GM18868 (cell line): ENCODE measurements around the gene TPP2.

ENCODE experiments used
- ATAC-seq: cut with Tn5 transposase; IDR thresholded peaks from one replicate; pipeline ENCODE4 v1.9.1; 2021; ENCODE audit warnings: mild to moderate bottlenecking, moderate library complexity; ENCODE audit not compliant: unreplicated experiment

TPP2 gene

DNA sequence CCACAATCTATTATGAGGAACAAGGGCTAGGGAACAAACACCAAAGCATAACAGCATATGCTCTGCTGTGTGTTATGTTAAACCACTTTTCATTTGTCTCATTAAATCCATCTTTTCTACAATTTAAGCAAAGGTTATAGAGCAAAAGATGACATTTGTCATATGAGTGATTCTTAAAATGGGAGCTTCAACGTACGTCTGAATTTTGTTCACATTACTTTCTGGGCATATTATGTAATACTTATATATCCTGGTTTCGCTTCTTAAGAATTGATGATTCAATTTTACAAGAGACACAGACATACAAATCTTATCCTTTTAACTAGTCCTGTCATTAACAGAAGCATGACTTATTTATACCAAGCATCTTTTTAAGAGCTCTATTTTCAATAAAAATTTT is 3.3 kb upstream of the TPP2 start:
- no peak for ATAC-seq

DNA sequence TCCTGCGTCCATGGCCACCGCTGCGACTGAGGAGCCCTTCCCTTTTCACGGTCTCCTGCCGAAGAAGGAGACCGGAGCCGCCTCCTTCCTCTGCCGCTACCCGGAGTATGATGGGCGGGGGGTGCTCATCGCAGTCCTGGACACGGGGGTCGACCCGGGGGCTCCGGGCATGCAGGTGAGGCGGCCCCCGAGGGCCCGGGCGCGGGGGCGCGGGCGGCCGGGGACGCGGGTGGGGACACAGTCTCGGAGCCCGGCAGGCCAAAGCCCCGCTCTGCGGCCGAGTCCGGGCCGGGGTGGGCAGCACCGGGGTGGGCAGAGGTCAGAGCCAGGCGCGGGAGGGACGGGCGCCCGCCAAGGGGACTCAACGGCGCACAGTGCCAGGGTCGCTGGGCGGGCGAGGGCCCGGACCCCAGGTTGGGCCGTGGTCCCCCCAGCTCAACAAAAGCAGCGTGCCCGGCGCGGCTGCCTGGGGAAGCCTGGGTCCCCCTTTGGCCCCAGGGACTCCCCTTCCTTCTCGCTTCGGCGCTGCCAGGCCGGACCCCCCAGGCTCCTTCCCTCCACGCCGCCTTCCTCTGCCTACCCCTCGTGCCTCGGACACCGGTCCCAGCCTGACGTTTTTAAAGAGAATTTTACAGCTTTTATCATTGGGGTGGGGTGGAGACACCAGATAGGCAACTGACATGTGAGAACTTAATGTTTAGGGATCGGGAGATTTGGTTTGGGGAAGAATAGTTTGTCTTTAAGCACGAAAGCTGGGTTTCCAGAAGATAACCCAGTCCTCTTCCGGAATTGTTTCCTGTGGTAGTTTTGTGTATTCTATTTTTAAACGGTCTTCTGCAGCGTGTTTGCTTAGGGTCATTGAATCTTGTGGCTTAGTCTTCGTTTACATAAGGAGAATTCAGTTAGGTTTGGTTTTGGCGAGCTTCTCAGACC is 509 bp downstream of the TPP2 start:
- peak; percentile 20 for ATAC-seq

DNA sequence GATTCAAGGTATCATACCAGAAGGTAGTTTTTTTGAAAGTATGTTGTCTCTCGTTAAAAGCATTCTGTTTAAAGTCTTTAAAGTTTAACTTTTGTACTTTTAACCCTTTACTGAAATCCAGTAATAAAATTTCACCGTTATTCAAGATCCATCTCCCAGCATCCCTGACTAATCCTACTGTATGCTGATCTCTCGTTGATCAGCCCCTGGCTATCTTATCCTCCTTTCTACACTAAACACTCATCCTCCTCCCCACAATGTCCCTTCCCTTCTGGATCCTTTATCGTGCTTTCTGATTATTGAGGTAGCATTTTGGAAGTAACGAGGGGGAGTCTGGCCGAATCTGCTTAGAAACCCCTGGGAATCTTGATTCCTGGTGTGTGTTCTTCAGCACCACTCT is 1.3 kb downstream of the TPP2 start:
- no peak for ATAC-seq

DNA sequence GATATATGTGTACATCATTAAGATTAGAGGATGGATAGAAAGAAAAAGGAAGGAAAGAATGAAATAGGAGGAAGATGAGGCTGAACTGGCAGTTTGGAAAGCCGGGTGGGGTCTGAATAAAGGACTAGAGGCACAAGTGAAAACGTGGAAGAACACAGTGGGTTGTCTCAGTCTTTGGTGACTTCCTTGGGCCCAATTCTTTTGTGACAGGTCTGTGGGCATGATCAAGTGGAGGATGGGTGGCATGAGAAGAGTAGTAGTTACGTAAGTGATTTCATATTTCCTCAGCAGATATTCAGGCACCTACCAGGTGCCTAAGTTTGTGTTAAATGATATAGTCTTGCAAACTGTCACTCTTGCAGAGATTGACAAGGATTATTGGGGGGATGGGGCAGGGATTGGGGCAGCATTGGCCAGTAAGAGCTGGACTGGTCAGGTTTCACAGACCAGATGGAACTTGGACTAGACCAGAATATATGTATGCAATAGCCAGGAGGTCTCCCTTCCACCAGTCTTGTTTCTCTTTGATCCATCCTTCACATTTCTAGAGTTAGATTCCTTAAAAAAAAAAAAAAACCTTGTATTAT is 2.7 kb downstream of the TPP2 start:
- ATAC-seq = no peak

DNA sequence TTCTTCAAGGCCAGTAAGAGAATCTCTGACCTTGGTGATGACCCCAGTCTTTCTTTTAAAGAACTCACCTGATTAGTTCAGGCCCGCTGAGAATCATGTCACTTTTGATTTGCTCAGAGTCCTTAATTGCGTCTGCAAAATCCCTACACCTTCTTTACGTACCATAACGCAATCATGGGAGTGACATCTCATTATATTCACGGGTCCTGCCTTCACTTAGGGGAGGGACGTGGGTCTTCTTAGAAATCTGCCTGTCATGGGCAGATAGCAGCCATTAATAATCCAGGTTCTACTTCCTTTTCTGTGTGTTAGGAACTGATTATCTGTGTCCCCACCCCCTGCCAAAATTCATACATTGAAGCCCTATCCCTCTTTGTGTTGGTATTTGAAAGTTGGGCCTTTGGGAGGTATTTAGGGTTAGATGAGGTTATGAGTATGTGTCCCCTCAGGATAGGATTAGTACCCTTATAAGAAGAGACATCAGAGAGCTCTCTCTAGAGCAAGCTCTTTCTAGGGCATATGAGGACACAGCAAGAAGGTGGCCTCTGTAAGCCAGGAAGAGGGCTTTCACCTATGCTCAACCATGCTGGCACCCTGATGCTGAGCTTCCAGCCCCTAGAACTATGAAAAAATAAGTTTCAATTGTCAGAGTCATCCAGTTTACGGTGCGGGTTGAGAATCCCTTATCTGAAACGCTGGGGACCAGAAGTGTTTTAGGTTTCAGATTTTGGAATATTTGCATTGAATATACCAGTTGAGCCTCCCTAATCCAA is 9.9 kb downstream of the TPP2 start:
- ATAC-seq = no peak

DNA sequence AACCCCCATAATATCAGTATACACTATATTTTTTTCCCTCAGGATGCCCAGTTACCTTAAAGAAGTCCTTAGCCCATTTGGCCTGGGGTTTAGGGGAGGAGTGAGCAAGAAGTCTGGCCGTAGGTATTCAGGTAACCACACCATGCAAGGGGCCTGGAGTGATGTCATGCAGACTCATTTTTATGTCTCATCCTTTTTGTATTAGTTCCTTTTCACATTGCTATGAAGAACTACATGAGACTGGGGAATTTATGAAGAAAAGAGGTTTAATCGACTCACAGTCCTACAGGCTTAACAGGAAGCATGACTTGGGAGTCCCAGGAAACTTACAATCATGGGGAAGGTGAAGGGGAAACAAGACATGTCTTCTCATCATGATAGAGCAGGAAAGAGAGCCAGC is 12.2 kb downstream of the TPP2 start:
- no peak for ATAC-seq

DNA sequence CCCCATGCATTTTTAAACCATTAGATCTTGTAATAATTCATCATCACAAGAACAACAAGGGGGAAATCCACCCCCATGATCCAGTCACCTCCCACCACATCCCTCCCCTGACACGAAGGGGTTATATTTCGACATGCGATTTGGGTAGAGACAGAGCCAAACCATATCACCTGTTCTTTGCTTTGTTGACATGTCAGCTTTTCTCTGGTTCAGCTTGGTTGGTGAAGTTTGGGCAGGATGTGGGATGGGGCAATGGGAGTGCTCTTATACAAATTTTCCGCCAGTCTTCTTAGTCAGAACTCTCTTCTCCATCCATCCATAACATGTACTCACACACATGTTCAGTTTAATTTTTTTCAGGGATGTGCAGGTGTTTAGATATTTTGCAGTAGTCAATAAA is 12.9 kb downstream of the TPP2 start:
- ATAC-seq = no peak

DNA sequence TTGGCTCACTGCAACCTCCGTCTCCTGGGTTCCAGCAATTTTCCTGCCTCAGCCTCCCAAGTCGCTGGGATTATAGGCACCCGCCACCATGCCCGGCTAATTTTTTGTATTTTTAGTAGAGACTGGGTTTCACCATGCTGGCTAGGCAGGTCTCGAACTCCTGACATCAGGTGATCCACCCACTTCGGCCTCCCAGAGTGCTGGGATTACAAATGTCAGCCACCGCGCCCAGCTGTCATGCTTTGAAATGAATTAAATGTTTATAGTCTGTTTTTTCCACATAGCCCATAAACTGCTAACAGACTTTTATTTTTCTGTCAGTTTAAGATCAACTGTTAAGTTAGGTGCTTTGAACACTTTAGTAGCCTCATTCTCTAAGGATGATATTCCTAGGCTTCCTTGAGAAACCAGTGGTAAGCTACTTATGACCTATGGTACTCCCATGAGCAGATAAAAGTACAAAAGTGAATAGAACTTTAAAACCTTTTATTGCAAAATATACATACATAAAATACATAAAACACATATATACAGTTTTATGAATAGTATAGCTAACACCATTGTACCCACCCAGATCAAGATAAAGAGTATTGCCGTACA is 13.6 kb downstream of the TPP2 start:
- no peak for ATAC-seq

DNA sequence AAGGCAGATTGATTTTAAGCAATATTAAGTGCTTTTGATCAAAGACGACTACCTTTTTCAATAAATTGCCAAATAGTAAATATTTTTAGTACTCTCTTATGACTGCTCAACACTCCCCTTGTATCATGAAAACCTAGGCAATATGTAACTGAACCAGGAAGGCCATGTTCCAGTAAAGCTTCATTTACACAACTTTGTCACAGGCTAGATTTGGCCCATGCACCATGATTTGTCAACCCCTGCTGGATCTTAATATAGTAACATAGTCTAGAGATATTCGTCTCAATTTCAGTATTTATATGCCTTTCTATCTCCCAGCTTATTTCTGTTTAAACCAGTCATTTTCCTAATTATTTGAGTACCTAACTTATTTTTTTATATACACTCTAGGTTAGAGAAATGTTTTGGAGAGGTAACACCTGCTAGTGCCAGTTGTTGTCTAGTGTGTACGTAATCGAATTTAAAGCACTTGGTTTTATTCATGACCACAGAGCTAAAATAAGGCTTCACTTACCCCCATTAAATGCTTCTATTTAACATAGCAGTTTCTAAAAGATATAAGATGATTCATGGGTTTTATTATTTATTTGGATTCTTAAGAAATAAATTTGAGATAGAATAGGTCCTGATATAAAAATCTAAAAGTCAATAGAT is 21.0 kb downstream of the TPP2 start:
- ATAC-seq = no peak

DNA sequence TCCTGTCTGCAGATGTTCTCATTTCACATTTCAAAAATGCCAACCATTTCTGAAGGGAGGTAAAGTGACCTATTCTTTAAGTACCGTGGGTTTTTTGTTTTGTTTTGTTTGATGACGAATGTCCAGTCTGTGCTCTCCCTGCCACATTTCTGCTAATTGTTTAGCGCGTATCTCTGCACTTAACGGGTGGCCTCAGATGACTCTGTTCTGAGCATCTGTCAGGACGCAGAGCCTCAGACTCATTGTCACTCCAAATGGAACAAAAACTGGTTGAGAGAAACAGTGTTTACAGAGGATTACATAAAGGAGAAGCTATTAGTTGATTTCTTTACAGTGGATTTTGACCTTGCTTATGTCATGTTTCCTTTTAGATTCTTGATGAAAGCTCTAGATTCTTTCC is 23.7 kb downstream of the TPP2 start:
- ATAC-seq = no peak

DNA sequence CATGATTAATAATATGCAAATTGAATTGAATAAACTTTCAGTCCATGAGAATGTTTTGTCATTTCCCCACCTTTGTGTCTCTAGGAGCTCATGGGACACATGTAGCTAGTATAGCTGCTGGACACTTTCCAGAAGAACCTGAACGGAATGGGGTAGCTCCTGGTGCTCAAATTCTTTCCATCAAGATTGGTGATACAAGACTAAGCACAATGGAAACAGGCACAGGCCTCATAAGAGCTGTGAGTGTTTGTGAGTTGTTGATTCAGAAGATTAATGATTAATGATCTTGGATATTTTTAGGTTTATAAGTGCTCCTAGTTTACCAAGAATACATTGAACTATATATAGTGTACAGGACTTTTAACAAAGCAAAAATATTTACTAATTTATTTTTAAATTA is 30.1 kb downstream of the TPP2 start:
- ATAC-seq = no peak

DNA sequence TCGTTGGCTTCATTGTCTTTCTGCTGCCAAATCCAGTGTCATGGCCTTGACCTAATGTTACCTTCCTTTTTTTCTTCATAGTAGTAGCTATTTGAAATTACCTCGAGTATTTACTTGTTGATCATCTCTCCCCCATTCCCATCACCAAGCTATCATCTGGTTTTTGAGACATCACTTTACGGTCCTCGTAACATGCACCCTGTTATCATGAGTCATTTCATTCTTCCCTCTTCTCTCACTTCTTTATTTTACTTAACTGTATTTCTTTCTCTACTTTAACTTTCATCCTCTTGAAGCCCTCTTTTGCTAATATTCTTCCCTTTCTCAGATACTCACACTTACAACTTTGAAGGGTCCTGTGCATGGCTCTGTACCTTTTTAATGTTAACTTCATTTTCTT is 31.8 kb downstream of the TPP2 start:
- peak; percentile 60 for ATAC-seq

DNA sequence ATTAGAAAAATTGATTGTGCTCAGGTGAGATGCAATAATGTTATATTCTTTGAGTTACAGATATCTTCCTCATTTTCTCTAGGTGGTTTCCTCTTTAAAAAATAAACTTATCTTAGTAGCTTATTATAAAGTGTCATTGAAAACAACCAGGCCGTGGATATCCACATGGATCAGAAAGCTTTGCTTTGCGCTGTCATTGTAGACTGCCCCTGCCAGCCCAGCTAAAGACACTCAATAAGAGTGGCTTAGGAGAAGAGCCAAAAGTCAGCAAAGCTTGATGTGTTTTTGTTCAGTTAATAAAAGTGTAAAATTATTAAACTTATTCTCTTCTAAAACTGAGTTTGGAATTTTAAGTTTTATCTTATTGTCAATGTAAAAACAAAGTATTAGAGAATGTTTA is 34.4 kb downstream of the TPP2 start:
- no peak for ATAC-seq

DNA sequence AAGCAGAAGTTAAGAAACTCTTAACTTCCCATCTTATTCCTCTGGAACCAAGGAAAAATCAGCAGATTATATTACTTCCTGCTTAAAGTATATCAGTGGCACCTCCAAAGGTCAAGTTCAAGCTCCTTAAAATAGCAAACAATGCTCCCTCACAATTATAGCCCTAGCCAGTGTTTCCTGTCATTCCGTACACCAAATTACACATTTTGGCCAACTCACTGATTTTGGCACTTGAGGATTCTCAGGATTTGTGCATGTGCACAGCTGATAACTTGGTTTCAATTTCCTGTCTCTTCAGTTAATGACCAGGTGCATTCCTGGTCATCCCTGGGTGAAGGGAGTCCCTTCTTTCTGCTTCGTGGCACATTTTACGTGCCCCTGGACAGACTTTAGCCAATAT is 42.0 kb downstream of the TPP2 start:
- ATAC-seq = no peak

DNA sequence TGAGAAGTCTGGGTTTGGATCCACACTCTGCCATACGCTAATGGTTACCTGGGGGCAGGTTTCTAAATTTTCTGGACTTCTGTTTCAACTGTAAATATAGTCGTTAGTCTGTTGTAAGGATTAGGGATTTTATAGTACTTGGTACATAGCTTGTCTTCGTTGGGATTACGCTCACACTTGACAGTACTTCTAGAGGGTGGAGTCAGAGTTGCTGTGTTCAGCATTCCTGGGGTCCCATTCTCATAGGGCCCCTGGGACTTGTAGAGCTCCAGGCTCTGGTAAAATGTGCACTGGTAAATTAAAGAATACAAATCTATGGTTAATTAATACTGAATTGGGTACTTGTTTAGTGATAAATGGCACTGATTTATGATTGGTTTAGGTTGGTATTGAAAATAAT is 45.2 kb downstream of the TPP2 start:
- no peak for ATAC-seq

DNA sequence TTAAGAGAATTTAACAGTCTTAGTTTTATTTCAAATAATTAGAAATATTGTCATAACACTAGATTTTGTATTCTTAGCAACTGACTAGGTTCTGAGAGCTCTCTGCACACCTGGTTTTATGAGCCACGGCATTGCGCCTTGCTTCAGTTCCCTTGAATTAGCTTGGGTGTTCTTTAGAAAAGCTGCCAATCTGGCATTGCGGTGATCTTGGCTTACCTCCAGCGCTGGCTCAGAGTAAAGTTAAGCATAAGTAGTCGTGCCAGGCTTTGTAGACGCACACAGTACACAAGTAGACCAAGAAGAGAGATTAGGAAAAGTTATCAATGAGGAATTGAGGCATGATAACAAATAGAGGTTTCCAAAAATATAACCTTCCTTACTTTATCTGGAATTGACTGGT is 45.7 kb downstream of the TPP2 start:
- no peak for ATAC-seq

DNA sequence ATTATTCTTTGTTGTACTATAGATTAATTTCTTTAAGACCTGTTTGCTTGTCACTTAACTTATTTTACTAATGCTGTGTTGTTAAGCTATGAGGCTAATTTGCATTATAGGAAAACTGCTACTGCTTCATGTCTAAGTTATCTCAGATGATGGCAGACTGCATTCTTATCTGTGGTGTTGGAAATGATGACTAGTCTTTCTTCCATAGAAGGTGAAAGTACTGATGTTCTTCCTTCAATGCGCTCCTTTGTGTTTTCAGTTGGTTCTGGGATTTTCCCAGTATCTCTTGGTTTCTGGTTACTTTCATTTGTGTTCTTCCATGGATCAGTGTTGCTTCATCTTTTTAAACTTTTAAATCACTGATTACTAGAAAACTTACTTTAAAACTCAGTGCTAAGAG is 46.9 kb downstream of the TPP2 start:
- no peak for ATAC-seq

DNA sequence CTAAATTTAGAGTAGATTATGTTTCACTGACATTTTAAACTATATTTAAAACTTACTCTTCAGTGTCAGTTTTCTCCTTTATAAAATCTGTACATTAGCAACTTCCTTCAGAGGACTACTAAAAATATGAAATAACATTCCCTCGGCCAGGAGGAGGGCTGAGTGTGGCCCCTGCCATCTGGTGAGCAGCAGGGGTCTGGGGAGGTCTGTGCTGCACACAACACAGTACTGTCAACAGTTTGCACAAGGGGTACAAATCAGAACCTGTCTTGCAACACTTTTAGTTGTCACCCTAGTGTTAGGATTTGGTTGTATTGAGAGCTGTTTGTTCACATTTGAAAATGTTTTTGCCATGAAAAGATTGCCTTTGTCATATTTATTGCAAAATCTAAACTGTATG is 48.9 kb downstream of the TPP2 start:
- ATAC-seq = no peak

DNA sequence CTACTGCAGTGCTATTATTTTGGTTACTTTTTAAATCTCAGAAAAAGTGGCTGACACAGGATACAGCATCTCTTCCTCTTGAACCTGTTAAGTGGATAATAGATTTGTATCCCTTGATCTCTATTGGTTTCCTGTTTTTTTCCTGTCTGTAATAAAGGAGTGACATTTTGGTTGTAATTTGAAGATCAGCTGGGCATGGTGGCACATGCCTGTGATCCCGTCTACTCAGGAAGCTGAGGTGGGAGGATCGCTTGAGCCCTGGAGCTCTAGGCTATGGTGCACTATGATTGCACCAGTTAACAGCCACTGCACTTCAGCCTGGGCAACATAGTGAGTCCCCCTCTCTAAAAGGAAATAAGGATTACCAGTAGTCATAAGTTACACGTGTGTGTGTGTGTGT is 51.3 kb downstream of the TPP2 start:
- ATAC-seq = no peak

DNA sequence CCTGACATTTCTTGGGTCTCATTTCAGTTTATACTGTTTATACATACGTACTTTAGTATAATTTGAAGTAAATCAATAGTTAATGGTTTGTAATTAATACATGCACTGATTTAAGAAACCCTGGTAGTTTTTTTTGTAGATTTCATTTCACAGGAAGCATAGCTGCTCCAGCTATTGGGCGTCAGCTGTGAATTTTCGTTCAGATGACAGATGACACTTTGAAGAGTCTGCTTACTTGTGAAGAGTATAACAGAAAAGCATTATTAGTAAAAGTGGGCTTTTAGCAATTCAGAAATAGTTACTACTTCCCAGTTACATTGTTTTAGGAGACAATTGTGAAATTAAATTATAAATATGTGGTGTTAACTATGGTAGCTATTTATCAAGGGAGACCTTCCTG is 53.7 kb downstream of the TPP2 start:
- no peak for ATAC-seq

DNA sequence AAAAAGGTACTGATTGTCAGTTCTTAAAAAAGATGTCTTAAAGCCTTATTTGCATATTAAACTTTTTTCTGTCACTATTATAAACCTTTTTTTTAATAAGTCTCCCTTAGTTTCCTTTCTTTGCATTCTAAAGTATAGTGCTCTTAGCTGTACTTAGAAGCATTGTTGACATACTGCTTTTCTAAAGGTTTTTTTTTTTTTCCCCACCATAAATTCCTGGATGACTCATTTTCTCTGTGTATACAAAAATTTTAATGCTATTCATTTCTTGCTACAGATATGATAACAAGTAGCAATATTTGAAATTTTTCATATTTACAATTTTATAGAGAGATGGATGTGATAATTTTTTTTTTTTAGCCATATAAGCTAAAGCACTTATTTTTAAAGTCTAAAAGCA is 54.6 kb downstream of the TPP2 start:
- no peak for ATAC-seq
